Activated T-helper 1 cell treated with anti-CD3 and anti-CD28 coated beads, Interleukin-12 subunit alpha, Interleukin-12 subunit beta, Interleukin-2, Interleukin-4 antibody, amounts not matched to agents 30 ng/mL and 10 ng/mL and 1 ng/mL, durations not matched to agents 14 hours and 24 hours and 36 hours (primary cell): ENCODE results near the gene EXOC3. TPM values are rescaled to one million over a fixed set of nuclear protein-coding genes. Genes with fewer than 3 reads are reported as not detected.

ENCODE experiments used
- DNase-seq: peaks from one replicate; pipeline ENCODE4 v3.0.0; 2021; ENCODE audit warnings: low spot score
- H3K27ac Mint-ChIP-seq: one replicate; pipeline ENCODE4 v1.8.0; 2021; ENCODE audit warnings: mild to moderate bottlenecking, mixed read lengths
- H3K27me3 Mint-ChIP-seq: one replicate; pipeline ENCODE4 v1.8.0; 2022; ENCODE audit warnings: mild to moderate bottlenecking, moderate library complexity, mixed read lengths; ENCODE audit not compliant: insufficient read depth
- H3K36me3 Mint-ChIP-seq: one replicate; pipeline ENCODE4 v1.8.0; 2021; ENCODE audit warnings: low read depth, mixed read lengths
- H3K4me1 Mint-ChIP-seq: one replicate; pipeline ENCODE4 v1.8.0; 2021; ENCODE audit warnings: low read depth, mixed read lengths
- H3K4me3 Mint-ChIP-seq: one replicate; pipeline ENCODE4 v1.8.0; 2021; ENCODE audit warnings: mild to moderate bottlenecking, moderate library complexity, mixed read lengths
- H3K9me3 Mint-ChIP-seq: one replicate; pipeline ENCODE4 v1.8.0; 2021; ENCODE audit warnings: mixed read lengths
- intact Hi-C: fragments of 100-400 bp; cut with micrococcal nuclease; formaldehyde crosslinking; loops from one replicate; pipeline ENCODE4 v1.15.1; 2024
- total RNA-seq: library from RNA; stranded (reverse); gene quantifications from 2 replicates; pipeline ENCODE4 v1.2.3, GENCODE V29; 2022

The EXOC3 gene
- total RNA-seq, 1 donor from 2014 or later, result 59.6 TPM

DNA sequence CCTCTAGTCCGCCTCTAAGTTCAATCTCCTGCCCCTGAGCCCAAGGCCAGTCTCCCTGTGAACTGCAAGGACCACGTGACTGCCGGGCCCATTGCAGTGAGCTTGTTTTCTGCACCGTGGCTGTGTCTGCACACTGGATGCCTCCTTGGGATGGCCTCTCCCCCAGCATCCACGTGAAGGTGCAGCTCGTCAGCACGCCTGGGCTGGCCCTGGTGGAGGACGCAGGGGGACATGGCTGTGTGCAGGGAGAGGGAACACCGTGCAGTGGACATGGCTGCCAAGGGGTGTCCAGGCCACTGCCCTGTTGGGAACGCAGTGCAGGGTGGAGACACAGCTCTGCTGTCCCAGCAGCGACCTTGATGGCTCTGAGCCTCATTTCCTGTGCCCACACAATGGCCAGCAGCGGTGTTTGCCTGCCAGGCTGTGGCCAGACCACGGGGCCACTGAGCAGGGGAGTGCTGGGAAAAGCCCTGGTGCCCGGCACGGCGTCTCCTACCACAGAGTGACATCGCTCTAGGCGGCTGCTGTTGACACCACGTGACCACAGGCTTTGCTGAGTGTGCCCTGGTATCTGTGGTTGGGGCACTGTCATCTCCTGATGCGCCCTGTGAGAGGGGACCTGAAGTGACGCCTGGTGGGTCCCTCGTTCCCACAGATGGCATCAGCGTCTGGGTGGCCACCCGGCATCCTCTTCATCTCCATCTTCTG lies 26.9 kb upstream of the EXOC3 start:
- intact Hi-C loops, result no loop called here
- Mint-ChIP-seq H3K4me1 (peaks cover 11% of the 10 kb centered on the region), H3K9me3 (no peaks in the 10 kb centered on the region), H3K36me3 (peaks cover 8% of the 10 kb centered on the region), H3K27ac (no peak overlapping the region), H3K4me3 (no peak overlapping the region), H3K27me3 (no peaks in the 10 kb centered on the region)
- no peak for DNase-seq

- H3K27ac Mint-ChIP-seq, result no peak overlapping the region
- DNase-seq, result no peak
These were observed 26.4 kb upstream of the EXOC3 start for GRCh38 chr5:416636-416960.

DNA sequence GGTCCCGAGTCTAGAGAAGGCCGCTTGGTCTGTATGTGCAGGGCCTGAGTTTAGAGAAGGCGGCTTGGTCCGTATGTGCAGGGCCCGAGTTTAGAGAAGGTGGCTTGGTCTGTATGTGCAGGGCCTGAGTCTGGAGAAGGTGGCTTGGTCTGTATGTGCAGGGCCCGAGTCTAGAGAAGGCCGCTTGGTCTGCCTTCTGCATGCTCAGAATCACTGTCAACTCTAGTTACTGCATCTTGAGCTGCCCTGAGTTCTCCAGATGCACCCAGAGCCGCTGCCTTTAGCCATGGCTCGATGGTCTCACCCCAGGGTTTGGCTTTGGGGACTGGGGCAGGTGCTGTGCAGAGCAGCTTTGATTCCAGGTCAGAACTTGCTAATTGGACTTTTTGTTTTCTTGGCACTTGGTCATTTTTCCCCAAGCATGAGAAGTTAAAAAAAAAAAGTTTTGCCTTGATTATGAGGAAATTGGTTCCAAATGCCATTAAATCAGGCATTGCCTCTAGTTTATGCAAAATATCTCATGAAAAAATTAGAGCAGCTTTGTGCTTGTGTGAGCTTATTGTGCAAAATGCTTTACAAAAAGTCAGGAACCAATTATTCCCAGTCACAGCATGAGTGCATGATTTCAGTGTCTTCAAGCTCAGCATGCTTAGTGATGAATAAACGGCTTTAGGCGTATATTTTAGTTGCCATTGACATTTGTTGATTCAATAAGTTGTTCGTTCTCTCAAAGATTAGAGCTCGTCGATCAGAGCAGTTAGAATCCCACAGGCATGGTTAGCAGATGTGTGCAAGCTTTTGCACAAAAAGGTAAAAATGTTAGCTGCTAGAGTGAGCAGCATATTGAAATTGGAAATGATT lies 25.4 kb upstream of the EXOC3 start:
- H3K4me1 Mint-ChIP-seq, result no peaks in the 10 kb centered on the region
- no peaks in the 10 kb centered on the region for H3K27me3 Mint-ChIP-seq
- no peak overlapping the region for H3K27ac Mint-ChIP-seq
- intact Hi-C loops, result no loop called here
- H3K36me3 Mint-ChIP-seq, result peaks cover 4% of the 10 kb centered on the region
- H3K9me3 Mint-ChIP-seq, result no peaks in the 10 kb centered on the region
- H3K4me3 Mint-ChIP-seq, result no peak overlapping the region
- no peak for DNase-seq

More at GRCh38 chr5:416636-416960, 26.4 kb upstream of the EXOC3 start:
- Mint-ChIP-seq H3K36me3 (peaks cover 7% of the 10 kb centered on the region), H3K27me3 (no peaks in the 10 kb centered on the region), H3K9me3 (no peaks in the 10 kb centered on the region), H3K4me1 (peaks cover 8% of the 10 kb centered on the region), H3K4me3 (no peak overlapping the region)
- intact Hi-C loops, result no loop called here

GRCh38 chr5:418162-419121 lies 24.5 kb upstream of the EXOC3 start:
- intact Hi-C loops, result no loop called here
- peaks cover 8% of the 10 kb centered on the region for H3K4me1 Mint-ChIP-seq
- no peak for DNase-seq
- no peaks in the 10 kb centered on the region for H3K9me3 Mint-ChIP-seq
- no peak overlapping the region for H3K27ac Mint-ChIP-seq
- no peaks in the 10 kb centered on the region for H3K27me3 Mint-ChIP-seq
- no peak overlapping the region for H3K4me3 Mint-ChIP-seq
- peaks cover 4% of the 10 kb centered on the region for H3K36me3 Mint-ChIP-seq

GRCh38 chr5:419970-420369 lies 23.0 kb upstream of the EXOC3 start:
- DNase-seq, result no peak

DNA sequence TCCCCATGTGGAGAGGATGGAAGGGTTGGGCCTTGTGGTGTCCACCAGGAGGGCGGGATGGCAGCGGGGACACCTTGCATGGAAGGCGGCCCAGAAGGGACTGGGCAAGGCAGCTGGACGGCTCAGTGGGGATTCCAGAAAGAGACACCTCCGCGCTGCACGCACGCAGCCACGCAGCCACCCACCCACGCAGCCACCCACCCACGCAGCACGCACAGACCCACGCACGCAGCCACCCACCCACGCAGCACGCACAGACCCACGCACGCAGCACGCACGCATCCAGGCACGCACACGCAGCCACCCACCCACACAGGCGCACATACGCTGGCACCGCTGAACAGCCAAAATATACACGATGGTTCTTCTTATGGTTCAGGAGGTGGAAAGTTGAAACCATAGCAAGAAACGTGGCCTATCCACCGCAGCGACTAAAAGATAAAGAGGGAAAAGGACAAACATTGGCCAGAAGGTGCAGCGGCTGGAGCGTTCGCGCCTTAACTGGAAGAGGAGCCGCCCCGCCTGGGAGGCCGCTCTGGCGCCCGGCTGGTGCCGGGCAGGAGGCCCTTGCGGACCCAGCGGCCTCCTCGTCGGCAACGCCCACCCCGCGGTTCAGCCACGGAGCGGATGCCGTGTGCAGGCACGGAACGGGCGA lies 22.2 kb upstream of the EXOC3 start:
- Mint-ChIP-seq H3K4me1 (peaks cover 13% of the 10 kb centered on the region), H3K9me3 (no peaks in the 10 kb centered on the region), H3K27me3 (no peaks in the 10 kb centered on the region), H3K36me3 (peaks cover 4% of the 10 kb centered on the region), H3K27ac (no peak overlapping the region), H3K4me3 (no peak overlapping the region)
- intact Hi-C loops, result no loop called here
- DNase-seq, result no peak

More at GRCh38 chr5:419970-420369, 23.0 kb upstream of the EXOC3 start:
- H3K4me1 Mint-ChIP-seq, result peaks cover 10% of the 10 kb centered on the region
- H3K9me3 Mint-ChIP-seq, result no peaks in the 10 kb centered on the region
- H3K27me3 Mint-ChIP-seq, result no peaks in the 10 kb centered on the region
- no peak overlapping the region for H3K4me3 Mint-ChIP-seq
- no peak overlapping the region for H3K27ac Mint-ChIP-seq
- peaks cover 4% of the 10 kb centered on the region for H3K36me3 Mint-ChIP-seq
- intact Hi-C loops, result no loop called here

DNA sequence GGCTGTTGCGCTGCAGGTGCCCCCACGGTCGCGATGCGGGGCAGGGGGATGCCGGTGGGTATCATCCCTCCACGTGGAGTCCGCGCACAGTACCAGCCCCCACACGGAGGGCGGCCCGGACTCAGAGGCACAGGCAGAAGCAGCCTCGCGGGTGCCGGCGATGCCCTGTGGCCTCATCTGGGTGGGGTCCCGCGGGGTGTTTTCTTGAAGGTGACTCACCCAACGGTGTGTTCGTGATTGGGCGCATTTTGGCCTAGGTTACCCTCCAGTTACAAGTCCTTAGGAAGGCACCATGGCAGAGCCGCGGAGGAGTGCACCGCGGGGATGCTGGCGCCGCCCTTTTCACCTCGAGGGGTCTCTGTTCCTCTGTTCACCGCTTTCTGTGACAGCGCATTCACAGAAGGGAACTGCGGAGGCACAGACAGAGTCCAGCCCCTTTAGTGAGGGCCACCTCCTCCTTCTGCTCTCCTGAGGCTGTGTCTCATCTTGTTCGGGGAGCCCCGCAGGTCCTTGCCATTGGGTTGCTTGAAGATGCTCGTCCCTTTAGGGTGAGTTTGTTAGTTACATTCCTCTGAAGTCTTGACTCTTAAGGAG lies 21.6 kb upstream of the EXOC3 start:
- no peaks in the 10 kb centered on the region for H3K9me3 Mint-ChIP-seq
- no peak for DNase-seq
- intact Hi-C loops, result no loop called here
- no peak overlapping the region for H3K4me3 Mint-ChIP-seq
- H3K27me3 Mint-ChIP-seq, result no peaks in the 10 kb centered on the region
- H3K27ac Mint-ChIP-seq, result no peak overlapping the region
- peaks cover 20% of the 10 kb centered on the region for H3K4me1 Mint-ChIP-seq
- H3K36me3 Mint-ChIP-seq, result peaks cover 8% of the 10 kb centered on the region

DNA sequence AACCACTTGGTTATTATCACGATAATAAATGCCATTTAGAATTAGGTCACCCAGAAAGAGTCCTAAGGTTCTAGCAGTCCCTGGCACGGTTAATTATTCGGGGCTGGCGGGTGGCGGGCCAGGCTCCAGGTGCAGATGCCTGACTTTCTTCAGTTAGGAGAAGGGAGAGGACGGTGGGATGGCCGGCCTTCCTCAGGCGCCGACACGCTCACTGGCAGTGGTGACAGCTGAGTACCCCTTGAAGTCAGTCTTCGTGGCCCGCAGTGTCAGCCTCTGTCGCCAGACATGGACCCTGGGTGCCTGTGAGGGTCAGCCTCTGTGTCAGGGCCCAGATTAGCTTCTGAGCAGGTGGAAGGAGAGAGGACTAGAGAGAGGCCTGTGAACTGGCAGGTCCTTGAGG lies 21.1 kb upstream of the EXOC3 start:
- Mint-ChIP-seq H3K9me3 (no peaks in the 10 kb centered on the region), H3K4me3 (no peak overlapping the region), H3K27ac (no peak overlapping the region), H3K4me1 (peaks cover 22% of the 10 kb centered on the region), H3K27me3 (no peaks in the 10 kb centered on the region), H3K36me3 (peaks cover 12% of the 10 kb centered on the region)
- intact Hi-C loops, result no loop called here
- DNase-seq, result no peak

- DNase-seq, result no peak
- peaks cover 12% of the 10 kb centered on the region for H3K36me3 Mint-ChIP-seq
- peak overlapping the region; percentile 58 for H3K27ac Mint-ChIP-seq
- peaks cover 22% of the 10 kb centered on the region for H3K4me1 Mint-ChIP-seq
- intact Hi-C loops, result no loop called here
- no peaks in the 10 kb centered on the region for H3K27me3 Mint-ChIP-seq
- no peaks in the 10 kb centered on the region for H3K9me3 Mint-ChIP-seq
- no peak overlapping the region for H3K4me3 Mint-ChIP-seq
These were observed 20.4 kb upstream of the EXOC3 start for GRCh38 chr5:422323-423232.

- Mint-ChIP-seq H3K27me3 (no peaks in the 10 kb centered on the region), H3K9me3 (no peaks in the 10 kb centered on the region), H3K36me3 (peaks cover 15% of the 10 kb centered on the region), H3K27ac (peak overlapping the region; percentile 58), H3K4me1 (peaks cover 22% of the 10 kb centered on the region), H3K4me3 (no peak overlapping the region)
- intact Hi-C loops, result no loop called here
- no peak for DNase-seq
These were observed 19.8 kb upstream of the EXOC3 start for GRCh38 chr5:423233-423565.

DNA sequence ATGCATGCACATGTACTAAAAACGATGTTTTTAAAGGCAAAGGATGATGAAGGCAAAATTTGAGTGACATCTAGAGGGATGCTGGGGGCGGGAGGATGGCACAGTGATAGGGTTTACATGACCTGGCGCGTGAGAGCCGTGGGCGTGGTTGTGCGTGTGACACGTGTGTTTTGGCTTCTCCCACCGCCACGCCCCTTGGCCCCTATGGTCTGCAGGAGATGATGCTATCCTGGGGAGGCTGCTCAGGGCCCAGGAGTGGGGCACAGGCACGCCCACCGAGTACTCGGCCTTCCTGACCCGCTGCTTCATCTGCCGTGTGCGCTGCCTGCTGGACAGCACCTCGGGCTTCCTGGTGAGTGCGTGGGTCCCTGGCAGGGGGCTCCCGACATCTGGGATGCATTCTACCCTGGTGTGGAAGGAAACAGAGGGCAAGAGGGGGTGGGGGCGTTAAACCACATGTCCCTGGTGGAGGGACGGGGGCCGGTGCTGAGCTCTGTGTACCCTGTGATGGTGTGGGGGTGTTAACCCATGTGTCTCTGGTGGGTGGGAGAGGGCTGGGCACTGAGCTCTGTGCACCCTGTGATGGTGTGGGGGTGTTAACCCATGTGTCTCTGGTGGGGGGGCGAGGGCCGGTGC lies 19.2 kb upstream of the EXOC3 start:
- intact Hi-C loops, result no loop called here
- no peak overlapping the region for H3K4me3 Mint-ChIP-seq
- H3K27ac Mint-ChIP-seq, result peak overlapping the region; percentile 58
- no peak for DNase-seq
- no peaks in the 10 kb centered on the region for H3K27me3 Mint-ChIP-seq
- H3K4me1 Mint-ChIP-seq, result peaks cover 22% of the 10 kb centered on the region
- no peaks in the 10 kb centered on the region for H3K9me3 Mint-ChIP-seq
- peaks cover 15% of the 10 kb centered on the region for H3K36me3 Mint-ChIP-seq
